ENCODE data around the gene TSEN54. TPM values are rescaled to one million over a fixed set of nuclear protein-coding genes. Genes with fewer than 3 reads are reported as not detected.

TSEN54 gene
- total and polyA plus RNA-seq, 4 donors, result 9.1 to 15.1 (median 12.3) TPM

- H3K9me3 ChIP-seq (ENCODE audit: control insufficient read depth in 4 of 4, low read length in 3 of 4), result no peaks in the 10 kb centered on the region
- H3K27ac ChIP-seq (ENCODE audit: low read depth in 1 of 2, low read length in 2 of 2), result no peak overlapping the region
- H3K9ac ChIP-seq (ENCODE audit: low read depth in 1 of 2, low read length in 2 of 2), result no peak overlapping the region
- H3K27me3 ChIP-seq (ENCODE audit: control insufficient read depth in 4 of 4, insufficient read depth in 4 of 4, low read length in 3 of 4), result no peaks in the 10 kb centered on the region
- TF ChIP-seq CTCF (IDR thresholded peaks at IDR 0.05; ENCODE audit: low read depth, low read length, missing input control) (no peak), JUND (IDR thresholded peaks at IDR 0.05) (no peak), HNF4A (conservative IDR thresholded peaks at IDR 0.05) (no peak), SP1 (IDR thresholded peaks at IDR 0.05) (no peak), REST (IDR thresholded peaks at IDR 0.05) (no peak), HNF4G (IDR thresholded peaks at IDR 0.05) (no peak)
- 97% methylated on average over 28 of the region's 28 CpGs for WGBS
- peaks cover 3 to 43% (median 25%) of the 10 kb centered on the region in 4 donors for H3K36me3 ChIP-seq (ENCODE audit: control insufficient read depth in 4 of 4, insufficient read depth in 3 of 4, low read depth in 1 of 4, low read length in 3 of 4)
- H3K4me3 ChIP-seq (ENCODE audit: low read depth in 1 of 3, low read length in 3 of 3), result no peak overlapping the region
- no peak for DNase-seq (ENCODE audit: low spot score)
- H3K4me1 ChIP-seq (ENCODE audit: control insufficient read depth in 4 of 4, insufficient read depth in 4 of 4, low read length in 3 of 4), result peaks cover 12 to 32% (median 27%) of the 10 kb centered on the region in 4 donors
Observed at GRCh38 chr17:75563063-75563758, 46.9 kb downstream of the TSEN54 start.

DNA sequence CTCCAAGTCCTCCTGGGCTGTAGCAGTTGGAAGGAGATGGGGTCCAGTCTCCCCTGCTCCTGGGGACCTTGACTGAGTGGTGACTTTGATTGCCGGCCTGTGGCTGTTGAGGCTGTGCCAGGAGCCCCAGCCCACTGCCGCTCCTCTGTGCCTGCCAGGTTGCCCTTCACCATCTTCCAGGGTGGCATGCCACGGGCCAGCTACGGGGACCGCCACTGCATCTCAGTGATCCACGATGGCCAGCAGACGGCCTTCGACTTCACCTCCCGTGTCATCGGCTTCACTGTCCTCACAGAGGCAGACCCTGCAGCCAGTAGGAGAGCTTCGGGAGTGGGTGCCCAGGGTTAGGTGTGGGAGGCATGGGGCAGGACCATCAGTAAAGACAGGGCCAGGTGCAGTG lies 47.9 kb downstream of the TSEN54 start:
- H3K4me3 ChIP-seq (ENCODE audit: low read depth in 1 of 3, low read length in 3 of 3), result no peak overlapping the region
- H3K27me3 ChIP-seq (ENCODE audit: control insufficient read depth in 4 of 4, insufficient read depth in 4 of 4, low read length in 3 of 4), result no peaks in the 10 kb centered on the region
- peaks cover 6 to 50% (median 26%) of the 10 kb centered on the region in 4 donors for H3K36me3 ChIP-seq (ENCODE audit: control insufficient read depth in 4 of 4, insufficient read depth in 3 of 4, low read depth in 1 of 4, low read length in 3 of 4)
- DNase-seq (ENCODE audit: low spot score), result no peak
- no peak overlapping the region for H3K9ac ChIP-seq (ENCODE audit: low read depth in 1 of 2, low read length in 2 of 2)
- peaks cover 8 to 24% (median 19%) of the 10 kb centered on the region in 4 donors for H3K4me1 ChIP-seq (ENCODE audit: control insufficient read depth in 4 of 4, insufficient read depth in 4 of 4, low read length in 3 of 4)
- no peak for TF ChIP-seq JUND (IDR thresholded peaks at IDR 0.05)
- TF ChIP-seq GABPA (IDR thresholded peaks at IDR 0.05 in 1 of 2, conservative IDR thresholded peaks at IDR 0.05 in 1 of 2), result no peak
- no peak for TF ChIP-seq YY1 (IDR thresholded peaks at IDR 0.05)
- no peak for TF ChIP-seq HNF4G (IDR thresholded peaks at IDR 0.05)
- TF ChIP-seq, protein P1, sequence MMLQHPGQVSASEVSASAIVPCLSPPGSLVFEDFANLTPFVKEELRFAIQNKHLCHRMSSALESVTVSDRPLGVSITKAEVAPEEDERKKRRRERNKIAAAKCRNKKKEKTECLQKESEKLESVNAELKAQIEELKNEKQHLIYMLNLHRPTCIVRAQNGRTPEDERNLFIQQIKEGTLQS (IDR thresholded peaks at IDR 0.05), result no peak
- TF ChIP-seq FOXA1 (IDR thresholded peaks at IDR 0.05), result no peak
- TF ChIP-seq CTCF (IDR thresholded peaks at IDR 0.05; ENCODE audit: low read depth, low read length, missing input control), result no peak
- no peak for TF ChIP-seq REST (IDR thresholded peaks at IDR 0.05)
- no peak for TF ChIP-seq EGR1 (IDR thresholded peaks at IDR 0.05; ENCODE audit: low read depth in 2 of 2)
- no peak for TF ChIP-seq TAF1 (conservative IDR thresholded peaks at IDR 0.05)
- no peak for TF ChIP-seq HNF4A (conservative IDR thresholded peaks at IDR 0.05)
- no peak for TF ChIP-seq MAX (IDR thresholded peaks at IDR 0.05)
- TF ChIP-seq RAD21 (IDR thresholded peaks at IDR 0.05), result no peak
- TF ChIP-seq RXRA (IDR thresholded peaks at IDR 0.05), result no peak
- no peak for TF ChIP-seq FOXA2 (IDR thresholded peaks at IDR 0.05)
- TF ChIP-seq SP1 (IDR thresholded peaks at IDR 0.05), result no peak
- TF ChIP-seq, protein P2, sequence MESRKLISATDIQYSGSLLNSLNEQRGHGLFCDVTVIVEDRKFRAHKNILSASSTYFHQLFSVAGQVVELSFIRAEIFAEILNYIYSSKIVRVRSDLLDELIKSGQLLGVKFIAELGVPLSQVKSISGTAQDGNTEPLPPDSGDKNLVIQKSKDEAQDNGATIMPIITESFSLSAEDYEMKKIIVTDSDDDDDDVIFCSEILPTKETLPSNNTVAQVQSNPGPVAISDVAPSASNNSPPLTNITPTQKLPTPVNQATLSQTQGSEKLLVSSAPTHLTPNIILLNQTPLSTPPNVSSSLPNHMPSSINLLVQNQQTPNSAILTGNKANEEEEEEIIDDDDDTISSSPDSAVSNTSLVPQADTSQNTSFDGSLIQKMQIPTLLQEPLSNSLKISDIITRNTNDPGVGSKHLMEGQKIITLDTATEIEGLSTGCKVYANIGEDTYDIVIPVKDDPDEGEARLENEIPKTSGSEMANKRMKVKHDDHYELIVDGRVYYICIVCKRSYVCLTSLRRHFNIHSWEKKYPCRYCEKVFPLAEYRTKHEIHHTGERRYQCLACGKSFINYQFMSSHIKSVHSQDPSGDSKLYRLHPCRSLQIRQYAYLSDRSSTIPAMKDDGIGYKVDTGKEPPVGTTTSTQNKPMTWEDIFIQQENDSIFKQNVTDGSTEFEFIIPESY (IDR thresholded peaks at IDR 0.05), result no peak
- no peak overlapping the region for H3K27ac ChIP-seq (ENCODE audit: low read depth in 1 of 2, low read length in 2 of 2)
- no peaks in the 10 kb centered on the region for H3K9me3 ChIP-seq (ENCODE audit: control insufficient read depth in 4 of 4, low read length in 3 of 4)
- WGBS, result 96% methylated on average over 11 of the region's 11 CpGs
